ENCODE measurements around the gene CXCL3. TPM values are rescaled to one million over a fixed set of nuclear protein-coding genes. Genes with fewer than 3 reads are reported as not detected.
A peak's percentile ranks its signal among the peaks of the same experiment; 100 is the strongest.

The CXCL3 gene
- total and polyA plus RNA-seq, 9 of the 15 experiments (the other 6 are each of a cell fraction or from before 2014, with no cell fraction given): 2.3 to 8.9 (median 6.1) TPM

DNA sequence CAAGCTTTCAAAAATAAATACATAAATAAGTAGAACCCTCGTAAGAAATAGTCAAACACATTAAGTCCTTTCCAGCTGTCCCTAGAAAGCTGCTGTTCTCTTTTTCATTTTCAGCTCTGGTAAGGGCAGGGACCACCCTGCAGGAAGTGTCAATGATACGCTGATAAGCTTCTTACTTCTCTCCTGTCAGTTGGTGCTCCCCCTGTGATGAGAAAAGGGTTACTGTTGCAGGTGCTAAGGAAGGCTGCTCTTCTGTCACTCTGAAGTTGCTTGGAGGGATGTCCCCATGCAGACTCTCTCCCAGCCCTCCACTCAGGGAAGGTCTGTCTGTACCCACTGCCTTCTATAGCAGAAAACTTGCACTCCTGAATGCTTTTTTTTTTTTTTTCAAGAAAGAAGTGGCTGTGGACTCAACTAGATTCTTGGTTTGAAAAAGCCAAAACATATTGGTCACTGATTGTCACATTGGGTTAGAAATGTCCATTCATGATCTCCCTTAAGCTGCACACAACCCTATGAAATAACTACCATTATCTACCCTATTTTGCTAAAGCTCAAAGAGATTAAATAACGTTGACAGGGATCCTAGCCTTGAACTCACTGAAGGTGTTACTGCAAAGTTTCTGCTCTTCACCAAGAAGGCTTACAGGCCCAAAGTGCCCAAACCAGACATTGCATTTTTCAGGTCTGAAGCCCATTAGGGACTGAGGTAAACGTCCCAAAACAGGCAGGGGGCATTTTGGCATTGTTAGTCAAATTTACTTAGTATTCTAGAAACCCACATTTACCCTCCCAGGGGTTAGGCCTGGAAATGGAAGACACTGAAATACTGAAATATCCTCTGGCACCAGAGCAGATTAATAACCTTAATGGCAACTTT is 1.2 kb downstream of the CXCL3 start (continued):
- no peak for TF ChIP-seq MAFG (tag; conservative IDR thresholded peaks at IDR 0.05)
- TF ChIP-seq STAT5A (IDR thresholded peaks at IDR 0.05; ENCODE audit: borderline replicate concordance, low read length): no peak
- TF ChIP-seq ZEB2 (IDR thresholded peaks at IDR 0.05): peak; percentile 25; the same call in 1 of the 2 replicates
- 0 out of 2 replicates have a peak, but pooled peaks have one; percentile 42 for TF ChIP-seq SOX6 (IDR thresholded peaks at IDR 0.05)
- TF ChIP-seq, protein P1, sequence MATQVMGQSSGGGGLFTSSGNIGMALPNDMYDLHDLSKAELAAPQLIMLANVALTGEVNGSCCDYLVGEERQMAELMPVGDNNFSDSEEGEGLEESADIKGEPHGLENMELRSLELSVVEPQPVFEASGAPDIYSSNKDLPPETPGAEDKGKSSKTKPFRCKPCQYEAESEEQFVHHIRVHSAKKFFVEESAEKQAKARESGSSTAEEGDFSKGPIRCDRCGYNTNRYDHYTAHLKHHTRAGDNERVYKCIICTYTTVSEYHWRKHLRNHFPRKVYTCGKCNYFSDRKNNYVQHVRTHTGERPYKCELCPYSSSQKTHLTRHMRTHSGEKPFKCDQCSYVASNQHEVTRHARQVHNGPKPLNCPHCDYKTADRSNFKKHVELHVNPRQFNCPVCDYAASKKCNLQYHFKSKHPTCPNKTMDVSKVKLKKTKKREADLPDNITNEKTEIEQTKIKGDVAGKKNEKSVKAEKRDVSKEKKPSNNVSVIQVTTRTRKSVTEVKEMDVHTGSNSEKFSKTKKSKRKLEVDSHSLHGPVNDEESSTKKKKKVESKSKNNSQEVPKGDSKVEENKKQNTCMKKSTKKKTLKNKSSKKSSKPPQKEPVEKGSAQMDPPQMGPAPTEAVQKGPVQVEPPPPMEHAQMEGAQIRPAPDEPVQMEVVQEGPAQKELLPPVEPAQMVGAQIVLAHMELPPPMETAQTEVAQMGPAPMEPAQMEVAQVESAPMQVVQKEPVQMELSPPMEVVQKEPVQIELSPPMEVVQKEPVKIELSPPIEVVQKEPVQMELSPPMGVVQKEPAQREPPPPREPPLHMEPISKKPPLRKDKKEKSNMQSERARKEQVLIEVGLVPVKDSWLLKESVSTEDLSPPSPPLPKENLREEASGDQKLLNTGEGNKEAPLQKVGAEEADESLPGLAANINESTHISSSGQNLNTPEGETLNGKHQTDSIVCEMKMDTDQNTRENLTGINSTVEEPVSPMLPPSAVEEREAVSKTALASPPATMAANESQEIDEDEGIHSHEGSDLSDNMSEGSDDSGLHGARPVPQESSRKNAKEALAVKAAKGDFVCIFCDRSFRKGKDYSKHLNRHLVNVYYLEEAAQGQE (IDR thresholded peaks at IDR 0.05; ENCODE audit: borderline replicate concordance): peak; percentile 18; the same call in 1 of the 2 replicates
- TF ChIP-seq, protein P1 (CRISPR knock-in tag; IDR thresholded peaks at IDR 0.05; ENCODE audit: low read depth): no peak
- TF ChIP-seq PTTG1 (tag; IDR thresholded peaks at IDR 0.05; ENCODE audit: low read depth): no peak
- TF ChIP-seq NFATC3 (IDR thresholded peaks at IDR 0.05): no peak
- TF ChIP-seq BMI1 (IDR thresholded peaks at IDR 0.05; ENCODE audit: low read length): no peak
- TF ChIP-seq, protein P2, sequence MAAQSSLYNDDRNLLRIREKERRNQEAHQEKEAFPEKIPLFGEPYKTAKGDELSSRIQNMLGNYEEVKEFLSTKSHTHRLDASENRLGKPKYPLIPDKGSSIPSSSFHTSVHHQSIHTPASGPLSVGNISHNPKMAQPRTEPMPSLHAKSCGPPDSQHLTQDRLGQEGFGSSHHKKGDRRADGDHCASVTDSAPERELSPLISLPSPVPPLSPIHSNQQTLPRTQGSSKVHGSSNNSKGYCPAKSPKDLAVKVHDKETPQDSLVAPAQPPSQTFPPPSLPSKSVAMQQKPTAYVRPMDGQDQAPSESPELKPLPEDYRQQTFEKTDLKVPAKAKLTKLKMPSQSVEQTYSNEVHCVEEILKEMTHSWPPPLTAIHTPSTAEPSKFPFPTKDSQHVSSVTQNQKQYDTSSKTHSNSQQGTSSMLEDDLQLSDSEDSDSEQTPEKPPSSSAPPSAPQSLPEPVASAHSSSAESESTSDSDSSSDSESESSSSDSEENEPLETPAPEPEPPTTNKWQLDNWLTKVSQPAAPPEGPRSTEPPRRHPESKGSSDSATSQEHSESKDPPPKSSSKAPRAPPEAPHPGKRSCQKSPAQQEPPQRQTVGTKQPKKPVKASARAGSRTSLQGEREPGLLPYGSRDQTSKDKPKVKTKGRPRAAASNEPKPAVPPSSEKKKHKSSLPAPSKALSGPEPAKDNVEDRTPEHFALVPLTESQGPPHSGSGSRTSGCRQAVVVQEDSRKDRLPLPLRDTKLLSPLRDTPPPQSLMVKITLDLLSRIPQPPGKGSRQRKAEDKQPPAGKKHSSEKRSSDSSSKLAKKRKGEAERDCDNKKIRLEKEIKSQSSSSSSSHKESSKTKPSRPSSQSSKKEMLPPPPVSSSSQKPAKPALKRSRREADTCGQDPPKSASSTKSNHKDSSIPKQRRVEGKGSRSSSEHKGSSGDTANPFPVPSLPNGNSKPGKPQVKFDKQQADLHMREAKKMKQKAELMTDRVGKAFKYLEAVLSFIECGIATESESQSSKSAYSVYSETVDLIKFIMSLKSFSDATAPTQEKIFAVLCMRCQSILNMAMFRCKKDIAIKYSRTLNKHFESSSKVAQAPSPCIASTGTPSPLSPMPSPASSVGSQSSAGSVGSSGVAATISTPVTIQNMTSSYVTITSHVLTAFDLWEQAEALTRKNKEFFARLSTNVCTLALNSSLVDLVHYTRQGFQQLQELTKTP (IDR thresholded peaks at IDR 0.05; ENCODE audit: low read depth in 1 of 2, partially characterized antibody in 2 of 2): peak in 1 of 2 experiments; percentile 15
- no peak for TF ChIP-seq PHF21A (IDR thresholded peaks at IDR 0.05; ENCODE audit: borderline replicate concordance, low read depth)
- no peak for TF ChIP-seq RBBP5 (IDR thresholded peaks at IDR 0.05; ENCODE audit: borderline replicate concordance, insufficient read depth, low read length, poor library complexity, severe bottlenecking)

Data from K562 (cell line).